GM21723 (cell line): Measurements from ENCODE around the gene RAD50.
A peak's percentile ranks its signal among the peaks of the same experiment; 100 is the strongest.
"Not testable (repeated sequence)": the region's sequence is repeated elsewhere in the genome, so short reads cannot be mapped to it uniquely, and the experiment has no call there.

Source experiments
- ATAC-seq: cut with Tn5 transposase; IDR thresholded peaks from one replicate; pipeline ENCODE4 v1.9.1; 2021; ENCODE audit warnings: mild to moderate bottlenecking, moderate library complexity; ENCODE audit not compliant: unreplicated experiment

RAD50 gene

GRCh38 chr5:132556763-132557477 lies at the start of gene RAD50:
Gene RAD50, plus strand, starts transcription at chr5:132556977. Its CDS starts 348 bp downstream, at chr5:132557325.
- peak; percentile 95 for ATAC-seq

- ATAC-seq = no peak
Measured at GRCh38 chr5:132510076-132510475, 46.7 kb upstream of the RAD50 start.

- not testable (repeated sequence) for ATAC-seq
Measured at GRCh38 chr5:132513618-132514336, 43.0 kb upstream of the RAD50 start.

GRCh38 chr5:132522067-132522466 lies 34.7 kb upstream of the RAD50 start:
- ATAC-seq = not testable (repeated sequence)

- ATAC-seq = not testable (repeated sequence)
Measured at GRCh38 chr5:132524877-132525276, 31.9 kb upstream of the RAD50 start.

GRCh38 chr5:132525299-132525724 lies 31.5 kb upstream of the RAD50 start:
- peak; percentile 77 for ATAC-seq

GRCh38 chr5:132526290-132526973 lies 30.3 kb upstream of the RAD50 start:
- ATAC-seq = peak; percentile 39

- no peak for ATAC-seq
Measured at GRCh38 chr5:132526974-132527564, 29.7 kb upstream of the RAD50 start.

- no peak for ATAC-seq
Measured at GRCh38 chr5:132528021-132528420, 28.8 kb upstream of the RAD50 start.

GRCh38 chr5:132528866-132529634 lies 27.7 kb upstream of the RAD50 start:
- ATAC-seq = no peak

GRCh38 chr5:132530946-132531345 lies 25.8 kb upstream of the RAD50 start:
- no peak for ATAC-seq

- ATAC-seq = no peak
Measured at GRCh38 chr5:132539716-132540115, 17.1 kb upstream of the RAD50 start.

GRCh38 chr5:132540149-132540548 lies 16.6 kb upstream of the RAD50 start:
- ATAC-seq = no peak

GRCh38 chr5:132540764-132541163 lies 16.0 kb upstream of the RAD50 start:
- no peak for ATAC-seq

- ATAC-seq = no peak
Measured at GRCh38 chr5:132543472-132544201, 13.1 kb upstream of the RAD50 start, which contains the start of gene IL5. Gene IL5, minus strand, starts transcription at chr5:132543522. Its CDS starts 44 bp downstream, at chr5:132543478.

GRCh38 chr5:132546108-132546507 lies 10.7 kb upstream of the RAD50 start:
- ATAC-seq = no peak

- no peak for ATAC-seq
Measured at GRCh38 chr5:132547269-132547668, 9.5 kb upstream of the RAD50 start.

- ATAC-seq = not testable (repeated sequence)
Measured at GRCh38 chr5:132548834-132549233, 7.9 kb upstream of the RAD50 start.

GRCh38 chr5:132549576-132549975 lies 7.2 kb upstream of the RAD50 start:
- ATAC-seq = no peak
